Pancreas (tissue), 10 donors: Measurements from ENCODE around the gene PDXK. TPM values are rescaled to one million over a fixed set of nuclear protein-coding genes. Genes with fewer than 3 reads are reported as not detected.

Experiments
- ATAC-seq, 4 donors: fragments of 200-7000 bp; cut with Tn5 transposase; one replicate each; pipeline versions ENCODE4 v1.8.0 to v1.9.1; 2020; ENCODE audit warnings: mild to moderate bottlenecking in 4 of 4, moderate library complexity in 4 of 4
- DNase-seq, 6 donors: peaks; one replicate each; pipeline ENCODE4 v3.0.0-alpha.2; 2020
- FAIRE-seq: peaks from 2 replicates; lab custom pipeline; 2012; peaks lifted over from hg19 to GRCh38; lab: Jason Lieb, UNC
- H3K27ac ChIP-seq, 4 donors: fragments of 200-600 bp; sonication (generic); 1 replicate in 3 of 4; 2 replicates in 1 of 4; pipeline versions ENCODE4 v1.5.0 to v1.8.0; 2020
- H3K27me3 ChIP-seq, 4 donors: fragments of 200-600 bp; one replicate each; pipeline ENCODE4 v1.8.0; 2021
- H3K36me3 ChIP-seq, 3 donors: fragments of 200-600 bp; sonication (generic) in 1 of 3; one replicate each; pipeline versions ENCODE4 v1.5.0 to v1.8.0; 2020 to 2021
- H3K4me1 ChIP-seq, 3 donors: fragments of 200-600 bp; one replicate each; pipeline ENCODE4 v1.8.0; 2021
- H3K4me3 ChIP-seq, 4 donors: fragments of 200-600 bp; sonication (generic) in 2 of 4; one replicate each; pipeline versions ENCODE4 v1.5.0 to v1.8.0; 2020 to 2021
- H3K9me3 ChIP-seq, 4 donors: fragments of 200-600 bp; one replicate each; pipeline ENCODE4 v1.8.0; 2021
- CTCF ChIP-seq, 4 donors: fragments of 200-600 bp; sonication (generic) in 3 of 4; IDR thresholded peaks; one replicate each; pipeline versions ENCODE4 v1.5.0 to v1.8.0; 2021; ENCODE audit warnings: antibody characterized with exemption in 4 of 4
- WGBS, 2 donors: extraction: QIAGEN DNeasy Blood & Tissue Kit; methylation state at CpG; one replicate each; pipeline ENCODE4 v1.1.7; 2013; 5-methylcytosine and 5-hydroxymethylcytosine counted together
- intact Hi-C, 3 donors: fragments of 100-400 bp; cut with DNase I; formaldehyde crosslinking; loops; one replicate each; pipeline versions ENCODE4 v1.11.1 to v1.14.2; 2022
- polyA plus RNA-seq, 2 donors: library from polyadenylated mRNA; stranded (reverse); fragments of 200-250 nt; gene quantifications; one replicate each; pipeline ENCODE4 v1.2.3, GENCODE V29; 2013
- total RNA-seq, 6 donors: library from RNA; stranded (reverse); fragmentation: NEBNext Ultra II Directional in 4 of 6; extraction: Animal tissue kit (Norgen Biotek cat#: 25700) in 4 of 6; gene quantifications; one replicate each; pipeline versions ENCODE4 v1.2.1 to v1.2.4, GENCODE V29; 2021 to 2023
- donor health status: healthy with polysubstance abuse.
- donor health status: DM: no; HTN: no; CAD: no; lungs with moderate emphysema.
- donor health status: DM: no; HTN: no; CAD: no.
- donor health status: control.
- donor health status: control.
- donor health status: Bipolar disorder and iron deficiency.
- donor health status: DM: yes; HTN: yes; CAD: no.
- donor health status: DM: no; HTN: no; CAD: no.
- donor health status: DM: no; HTN: no; CAD: no.
- donor health status: DM: yes; HTN: yes; CAD: no.

The PDXK gene
- total and polyA plus RNA-seq, 8 donors, result 63.2 to 100 (median 65.9) TPM

- H3K4me3 ChIP-seq, result no peak overlapping the region
- no peaks in the 10 kb centered on the region for H3K36me3 ChIP-seq
- ATAC-seq, result no peak
- intact Hi-C loops, result loop anchor here in 1 of 3 donors (10.0 kb wide), 1 partner anchor 55 kb away; no protein-coding TSS in a partner anchor
- no peaks in the 10 kb centered on the region for H3K27me3 ChIP-seq
- DNase-seq, result no peak
- no peak for FAIRE-seq
- H3K9me3 ChIP-seq, result no peaks in the 10 kb centered on the region
- no peak for TF ChIP-seq CTCF (IDR thresholded peaks at IDR 0.05)
- no peak overlapping the region for H3K27ac ChIP-seq
- WGBS, 2 donors, result 72 to 83% methylated on average over 5 of the region's 5 CpGs
- H3K4me1 ChIP-seq, result peaks cover 0 to 8% (median 0%) of the 10 kb centered on the region in 3 donors
Measured at GRCh38 chr21:43779660-43780059, 60.7 kb downstream of the PDXK start.

- Histone ChIP-seq H3K9me3 (no peaks in the 10 kb centered on the region), H3K4me1 (no peaks in the 10 kb centered on the region), H3K27ac (no peak overlapping the region), H3K36me3 (no peaks in the 10 kb centered on the region), H3K27me3 (no peaks in the 10 kb centered on the region), H3K4me3 (no peak overlapping the region)
- no peak for TF ChIP-seq CTCF (IDR thresholded peaks at IDR 0.05)
- ATAC-seq, result no peak
- intact Hi-C loops, result no loop called here
- no peak for DNase-seq
- no peak for FAIRE-seq
- WGBS, 2 donors, result 77 to 81% methylated on average over 6 of the region's 6 CpGs
Measured at GRCh38 chr21:43781846-43782245, 62.9 kb downstream of the PDXK start.

GRCh38 chr21:43782431-43783097, 63.6 kb downstream of the PDXK start:
- DNase-seq, result no peak
- peak in 2 of 4 donors; percentile 63 to 67 for ATAC-seq
- peak overlapping the region in 2 of 4 donors; percentile 3 to 30 for H3K27ac ChIP-seq
- TF ChIP-seq CTCF (IDR thresholded peaks at IDR 0.05), result no peak
- no peak overlapping the region for H3K4me3 ChIP-seq
- no peaks in the 10 kb centered on the region for H3K27me3 ChIP-seq
- FAIRE-seq, result no peak
- H3K9me3 ChIP-seq, result no peaks in the 10 kb centered on the region
- intact Hi-C loops, result no loop called here
- 56 to 68% methylated on average over 5 of the region's 5 CpGs for WGBS, 2 donors
- no peaks in the 10 kb centered on the region for H3K36me3 ChIP-seq
- no peaks in the 10 kb centered on the region for H3K4me1 ChIP-seq

- Histone ChIP-seq H3K4me3 (no peak overlapping the region), H3K27ac (peak overlapping the region in 1 of 4 donors; percentile 30), H3K27me3 (no peaks in the 10 kb centered on the region), H3K36me3 (no peaks in the 10 kb centered on the region), H3K9me3 (no peaks in the 10 kb centered on the region), H3K4me1 (no peaks in the 10 kb centered on the region)
- ATAC-seq (peak in 1 of 4 donors; percentile 31), DNase-seq (peak in 1 of 6 donors; percentile 25), FAIRE-seq (no peak)
- no peak for TF ChIP-seq CTCF (IDR thresholded peaks at IDR 0.05)
- intact Hi-C loops, result no loop called here
- WGBS, 2 donors, result 68 to 75% methylated on average over 17 of the region's 17 CpGs
Measured at GRCh38 chr21:43783098-43783700, 64.3 kb downstream of the PDXK start.

- peaks cover 0 to 6% (median 0%) of the 10 kb centered on the region in 3 donors for H3K4me1 ChIP-seq
- no peak overlapping the region for H3K27ac ChIP-seq
- 42% methylated on average over 3 of the region's 3 CpGs for WGBS, 2 donors
- intact Hi-C loops, result no loop called here
- TF ChIP-seq CTCF (IDR thresholded peaks at IDR 0.05), result no peak
- H3K36me3 ChIP-seq, result no peaks in the 10 kb centered on the region
- H3K9me3 ChIP-seq, result no peaks in the 10 kb centered on the region
- FAIRE-seq (no peak), DNase-seq (no peak), ATAC-seq (no peak)
- no peak overlapping the region for H3K4me3 ChIP-seq
- H3K27me3 ChIP-seq, result no peaks in the 10 kb centered on the region
Measured at GRCh38 chr21:43785134-43785533, 66.2 kb downstream of the PDXK start.
